GM18909 (cell line): Measurements from ENCODE around the gene HCRTR2.
A peak's percentile ranks its signal among the peaks of the same experiment; 100 is the strongest.
"Not testable (repeated sequence)": the region's sequence is repeated elsewhere in the genome, so short reads cannot be mapped to it uniquely, and the experiment has no call there.

Source experiments
- ATAC-seq: cut with Tn5 transposase; IDR thresholded peaks from one replicate; pipeline ENCODE4 v1.9.1; 2021; ENCODE audit warnings: mild to moderate bottlenecking; ENCODE audit not compliant: unreplicated experiment, poor library complexity

Gene HCRTR2

GRCh38 chr6:55210952-55211351, 36.6 kb downstream of the HCRTR2 start:
- ATAC-seq = no peak

- ATAC-seq = no peak
These were observed 37.8 kb downstream of the HCRTR2 start for GRCh38 chr6:55212156-55212555.

DNA sequence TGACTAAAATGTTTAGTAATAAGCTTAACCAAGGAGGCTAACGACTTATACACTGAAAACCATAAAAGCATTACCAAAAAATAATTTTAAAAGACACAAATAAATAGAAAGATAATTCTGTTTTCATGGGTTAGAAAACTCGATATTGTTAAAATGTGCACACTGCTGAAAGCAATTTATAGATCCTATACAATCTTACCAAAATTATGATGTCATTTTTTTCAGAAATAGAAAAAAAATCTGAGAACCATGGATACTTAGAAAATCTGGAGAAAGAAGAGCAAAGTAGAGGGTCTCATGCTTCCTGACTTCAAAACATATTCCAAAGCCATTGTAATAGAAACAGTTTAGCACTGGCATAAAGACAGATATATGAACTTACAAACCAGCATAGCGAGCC, 46.6 kb downstream of the HCRTR2 start:
- ATAC-seq = no peak

DNA sequence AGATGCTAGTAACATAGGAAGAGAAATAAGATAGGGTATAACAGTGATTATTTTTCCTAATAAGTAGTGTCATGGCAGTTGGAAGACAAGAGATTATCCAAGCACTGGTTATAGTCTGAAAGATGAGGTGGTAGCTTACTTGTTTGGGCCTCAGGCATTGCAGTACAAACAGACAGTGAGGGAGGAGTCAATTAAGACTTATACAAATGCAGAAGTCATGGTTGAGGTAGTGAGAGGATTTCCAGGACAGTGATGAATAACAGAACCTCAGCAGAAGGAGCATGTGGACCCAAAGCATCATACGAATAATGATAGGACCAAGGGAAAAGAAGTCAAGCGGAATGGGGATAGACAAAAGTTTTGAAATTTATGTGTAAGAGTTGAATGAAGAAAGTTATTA, 53.5 kb downstream of the HCRTR2 start:
- no peak for ATAC-seq

- no peak for ATAC-seq
These were observed 64.8 kb downstream of the HCRTR2 start for GRCh38 chr6:55239099-55239498.

DNA sequence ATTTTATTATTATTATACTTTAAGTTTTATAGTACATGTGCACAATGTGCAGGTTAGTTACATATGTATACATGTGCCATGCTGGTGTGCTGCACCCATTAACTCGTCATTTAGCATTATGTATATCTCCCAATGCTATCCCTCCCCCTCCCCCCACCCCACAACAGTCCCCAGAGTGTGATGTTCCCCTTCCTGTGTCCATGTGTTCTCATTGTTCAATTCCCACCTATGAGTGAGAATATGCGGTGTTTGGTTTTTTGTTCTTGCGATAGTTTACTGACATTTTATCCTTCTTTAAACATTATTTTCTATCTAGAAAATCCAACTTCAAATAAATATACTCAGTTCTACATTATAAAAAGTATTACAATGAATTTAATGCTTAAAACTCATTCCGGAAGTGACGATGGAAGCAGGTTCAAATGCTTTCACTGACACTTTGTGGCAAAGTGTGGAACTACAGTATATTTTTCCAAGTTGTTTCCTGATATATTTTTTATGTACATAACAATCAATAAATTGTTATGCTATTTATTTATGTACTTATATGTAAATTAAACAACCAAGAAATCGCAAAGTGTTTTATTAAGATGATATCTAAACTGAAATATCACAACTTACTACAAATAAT, 66.8 kb downstream of the HCRTR2 start:
- not testable (repeated sequence) for ATAC-seq

GRCh38 chr6:55250400-55250799, 76.1 kb downstream of the HCRTR2 start:
- ATAC-seq = no peak

GRCh38 chr6:55255113-55255512, 80.8 kb downstream of the HCRTR2 start:
- no peak for ATAC-seq

DNA sequence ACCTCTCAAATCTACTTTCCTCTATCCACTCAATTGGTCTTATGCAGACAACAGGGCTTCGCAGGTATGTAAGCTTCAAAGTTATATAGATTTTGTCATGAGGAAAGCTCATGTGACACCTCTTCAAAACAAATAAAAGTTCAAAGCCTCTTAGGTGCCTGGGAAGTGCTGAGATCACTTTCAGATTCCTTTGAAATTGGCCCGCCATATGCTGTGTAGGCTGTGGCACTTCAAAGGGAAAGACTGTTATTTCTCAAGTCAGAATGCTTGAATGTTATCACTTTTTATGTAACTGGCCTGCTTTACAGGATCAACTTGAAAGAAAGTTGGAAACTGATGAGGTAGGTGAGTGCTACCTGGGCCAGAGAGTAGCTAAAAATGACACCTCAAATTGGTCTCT, 85.9 kb downstream of the HCRTR2 start:
- no peak for ATAC-seq

DNA sequence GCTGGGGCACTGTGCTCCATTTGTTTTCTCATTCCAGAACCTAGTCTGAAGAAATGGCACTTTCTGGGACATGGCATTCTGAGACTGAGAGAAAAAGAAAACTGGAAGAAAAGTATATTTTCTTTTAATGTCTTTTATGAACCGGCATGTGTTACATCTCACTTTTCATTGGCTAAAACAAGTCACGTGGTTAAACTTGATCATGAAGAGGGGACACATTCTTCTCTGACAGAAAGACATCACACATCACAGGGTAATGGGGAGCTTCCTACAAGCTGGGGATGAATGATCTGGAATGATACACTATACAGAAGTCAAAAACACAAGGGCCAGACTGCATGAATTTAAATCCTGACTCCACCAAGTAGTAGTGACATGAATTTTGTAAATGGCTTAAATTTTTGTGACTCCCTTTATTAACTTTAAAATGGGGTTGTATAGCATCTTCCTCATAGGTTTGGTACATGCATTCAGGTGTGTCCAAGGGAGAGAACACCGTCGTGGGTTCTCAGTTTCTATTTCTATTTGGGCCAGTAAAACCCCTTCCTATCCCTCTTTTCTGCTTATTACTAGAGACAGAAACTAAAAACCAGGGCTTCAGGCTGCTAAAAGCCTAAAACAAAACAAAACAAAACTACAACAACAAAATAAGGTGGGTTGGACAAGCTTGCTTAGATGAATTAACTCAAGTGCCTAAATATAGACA, 91.2 kb downstream of the HCRTR2 start:
- ATAC-seq = no peak

DNA sequence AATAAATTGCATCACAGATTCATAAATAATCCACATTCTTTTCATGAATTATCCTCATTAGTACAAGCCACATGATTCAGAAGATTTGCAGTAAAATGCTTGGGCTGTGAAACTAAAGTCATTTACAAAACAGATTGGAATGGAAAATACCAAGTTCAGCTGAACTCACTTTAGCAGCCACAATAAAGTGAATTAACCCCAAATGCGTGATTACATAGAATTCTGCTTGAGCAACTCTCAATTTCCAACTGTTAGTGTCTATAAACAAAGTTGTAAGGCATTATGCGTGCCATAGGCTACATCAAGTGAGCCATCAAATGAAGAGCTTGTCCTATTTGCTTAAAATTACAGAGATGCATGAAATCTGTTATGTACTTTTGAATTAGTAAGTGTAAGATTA, 92.6 kb downstream of the HCRTR2 start:
- ATAC-seq = no peak

DNA sequence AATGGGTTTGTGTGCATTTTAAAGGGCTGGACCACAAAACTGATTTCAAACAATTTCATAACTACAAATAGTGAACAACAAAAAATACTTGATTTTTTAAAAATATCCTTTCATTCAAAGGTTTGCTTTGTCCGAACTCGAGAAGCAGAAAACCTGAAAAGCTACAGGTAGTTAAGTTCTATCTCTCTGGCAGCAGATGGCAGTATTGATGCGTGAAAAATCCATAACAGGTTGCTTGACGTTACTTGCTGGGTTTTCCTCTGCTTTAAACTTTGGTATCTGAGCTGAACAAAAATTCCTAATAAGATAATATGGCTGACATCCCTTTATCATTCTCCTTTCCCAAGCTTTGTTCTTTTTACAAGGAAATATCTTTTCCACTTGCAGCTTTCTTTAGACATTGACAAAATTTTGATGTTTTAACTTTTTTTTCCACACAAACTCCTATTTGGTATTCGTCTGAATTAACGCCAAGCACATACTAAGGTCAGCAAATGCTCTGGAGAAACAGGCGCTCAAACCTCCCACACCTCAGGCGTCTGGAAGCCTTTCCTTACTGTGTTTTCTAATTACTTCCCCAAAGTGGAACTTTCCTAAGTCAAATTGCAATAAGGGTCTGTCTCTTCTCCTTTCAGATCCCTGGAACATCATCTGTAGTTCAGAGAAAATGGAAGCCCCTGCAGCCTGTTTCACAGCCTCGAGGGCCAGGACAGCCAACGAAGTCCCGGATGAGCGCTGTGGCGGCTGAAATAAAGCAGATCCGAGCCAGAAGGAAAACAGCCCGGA, 102.6 kb downstream of the HCRTR2 start:
- ATAC-seq = peak; percentile 64

DNA sequence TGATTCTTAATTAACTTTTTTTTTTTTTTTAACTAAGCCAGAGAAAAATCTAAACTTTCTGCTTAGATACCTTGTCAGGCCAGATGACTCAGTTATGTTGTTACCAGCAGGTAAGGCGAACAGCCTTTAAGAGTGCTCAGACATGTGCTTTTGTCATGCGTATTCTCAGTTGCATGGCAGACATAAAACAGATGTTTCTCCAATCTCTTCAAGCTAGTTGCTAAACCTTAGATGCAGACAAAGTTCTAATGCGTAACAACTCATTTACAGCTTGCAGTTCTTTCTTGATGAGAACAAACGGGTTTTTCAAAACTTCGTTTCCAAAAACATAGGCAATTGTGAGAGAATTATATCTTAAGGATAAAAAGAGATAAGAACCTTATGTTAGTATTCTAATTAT, 103.3 kb downstream of the HCRTR2 start:
- no peak for ATAC-seq

- no peak for ATAC-seq
These were observed 106.9 kb downstream of the HCRTR2 start for GRCh38 chr6:55281215-55281614.

DNA sequence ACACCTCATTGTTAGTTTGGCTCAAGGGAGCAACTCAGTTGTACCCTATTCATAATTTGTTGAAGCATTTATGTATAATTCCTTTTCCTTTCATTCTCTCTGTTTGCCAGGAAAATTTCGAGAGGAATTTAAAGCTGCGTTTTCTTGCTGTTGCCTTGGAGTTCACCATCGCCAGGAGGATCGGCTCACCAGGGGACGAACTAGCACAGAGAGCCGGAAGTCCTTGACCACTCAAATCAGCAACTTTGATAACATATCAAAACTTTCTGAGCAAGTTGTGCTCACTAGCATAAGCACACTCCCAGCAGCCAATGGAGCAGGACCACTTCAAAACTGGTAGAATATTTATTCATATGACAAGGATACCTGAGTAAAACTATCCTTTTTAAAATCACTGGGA, 107.8 kb downstream of the HCRTR2 start:
- ATAC-seq = no peak

DNA sequence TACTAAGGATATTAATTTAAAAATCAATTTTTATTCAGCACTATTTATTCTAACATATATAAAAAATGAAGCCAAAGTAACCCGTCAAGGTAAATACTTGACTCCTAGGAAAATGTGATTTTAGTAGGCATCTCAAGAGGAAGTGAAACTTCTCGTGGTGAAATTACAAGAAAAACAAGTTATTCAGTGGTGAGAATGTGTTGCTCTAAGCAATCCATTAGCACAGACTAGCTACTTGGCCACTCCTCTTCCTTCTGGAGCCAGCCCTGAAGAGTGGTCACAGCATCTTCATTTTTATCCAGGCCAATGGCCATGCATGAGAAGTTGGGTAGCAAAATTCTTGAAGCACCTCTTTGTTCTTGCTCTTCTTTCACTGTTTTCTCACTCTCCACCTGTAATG, 112.5 kb downstream of the HCRTR2 start:
- peak; percentile 62 for ATAC-seq

DNA sequence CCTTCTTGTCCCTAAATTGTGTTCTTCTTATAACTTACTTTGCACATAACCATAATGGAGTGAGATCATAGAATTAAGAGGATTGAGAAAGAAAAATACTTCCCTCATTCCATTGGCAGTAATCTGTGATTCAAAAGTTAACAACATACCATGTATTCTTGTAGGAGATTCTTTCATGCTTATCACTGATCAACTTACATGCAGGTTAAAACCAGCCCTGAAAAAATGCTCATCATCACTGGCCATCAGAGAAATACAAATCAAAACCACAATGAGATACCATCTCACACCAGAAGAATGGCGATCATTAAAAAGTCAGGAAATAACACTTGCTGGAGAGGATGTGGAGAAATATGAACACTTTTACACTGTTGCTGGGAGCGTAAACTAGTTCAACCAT, 116.4 kb downstream of the HCRTR2 start:
- no peak for ATAC-seq

DNA sequence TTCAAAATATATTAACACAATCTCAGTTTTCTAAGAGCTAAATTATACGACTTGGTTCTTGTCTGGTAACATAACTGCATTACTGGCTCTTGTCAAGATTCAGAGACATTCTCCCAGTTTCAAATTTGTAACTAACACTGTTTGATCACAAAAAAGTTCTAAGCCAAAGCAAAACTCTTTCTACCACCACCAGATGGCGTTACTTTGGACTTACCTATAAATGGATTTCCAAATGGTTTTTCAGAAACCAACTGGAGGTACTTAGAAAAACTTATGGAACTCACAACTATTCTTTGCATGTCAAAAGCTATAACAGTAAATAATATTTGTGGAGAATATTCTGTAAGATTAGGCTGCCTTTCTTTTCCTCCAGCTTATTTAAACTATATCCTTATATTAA, 118.8 kb downstream of the HCRTR2 start:
- ATAC-seq = no peak

GRCh38 chr6:55297214-55297613, 122.9 kb downstream of the HCRTR2 start:
- ATAC-seq = not testable (repeated sequence)

DNA sequence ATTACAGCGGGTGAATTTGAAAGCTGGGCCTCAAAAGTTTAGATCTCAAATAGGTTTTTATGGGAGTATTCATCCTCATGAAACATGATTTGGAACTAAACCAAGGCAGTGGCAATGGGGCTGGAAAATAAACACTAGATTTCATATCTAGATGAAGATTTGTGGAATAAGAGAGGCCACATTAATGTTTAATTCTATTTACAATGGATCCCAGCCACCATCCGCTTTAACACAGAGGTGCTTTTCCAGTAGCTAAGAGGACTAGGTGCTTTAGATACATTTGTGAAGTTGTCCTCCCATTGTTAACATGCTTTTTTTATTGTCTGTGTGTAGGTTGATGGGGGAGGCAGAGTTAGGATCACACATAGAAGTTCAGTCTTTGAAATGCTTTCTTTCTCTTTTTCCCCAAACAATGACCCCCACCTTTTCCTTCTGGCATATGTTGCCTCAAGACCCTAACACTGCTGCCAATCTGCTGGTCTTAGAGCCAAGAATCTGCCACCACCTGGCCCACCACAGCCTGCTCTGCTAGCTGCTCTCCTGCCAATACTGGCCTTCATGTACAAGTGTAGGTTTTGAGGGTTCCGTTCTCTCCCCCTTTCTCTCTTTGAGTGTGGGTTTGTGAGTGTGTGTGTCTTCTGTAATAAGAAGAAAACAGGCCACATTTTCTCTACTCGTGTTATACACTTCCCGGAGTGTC, 125.1 kb downstream of the HCRTR2 start:
- no peak for ATAC-seq

DNA sequence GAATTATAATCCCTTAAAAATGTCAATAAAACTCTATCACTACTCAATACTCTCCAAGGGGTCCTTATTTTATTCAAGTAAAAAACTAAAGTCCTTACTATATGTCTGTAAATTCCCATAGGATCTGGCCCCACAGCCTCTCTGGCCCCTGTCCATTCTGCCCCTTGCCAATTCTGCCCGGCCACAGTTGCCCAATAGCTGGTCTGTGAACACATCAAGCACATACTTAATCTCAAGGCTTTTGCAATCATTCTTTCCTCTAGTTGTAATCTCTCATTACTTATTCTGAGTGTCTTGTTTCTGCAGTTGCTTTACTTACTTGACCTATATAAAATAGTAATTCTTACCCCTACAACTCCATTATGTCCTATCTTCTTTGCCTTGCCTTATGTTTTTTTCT, 130.4 kb downstream of the HCRTR2 start:
- ATAC-seq = no peak
